HepG2 (cell line): Measurements from ENCODE around the gene C2orf80. TPM values are rescaled to one million over a fixed set of nuclear protein-coding genes. Genes with fewer than 3 reads are reported as not detected.
A peak's percentile ranks its signal among the peaks of the same experiment; 100 is the strongest.

Experiments
- CAMTA2 ChIP-seq: sonication (generic); formaldehyde crosslinking; IDR thresholded peaks from 2 replicates; pipeline ENCODE4 v1.4.0; 2020; ENCODE audit warnings: mild to moderate bottlenecking, missing genetic modification reagents, borderline replicate concordance
- FOSL2 ChIP-seq: sonication (generic); formaldehyde crosslinking; IDR thresholded peaks from 2 replicates; pipeline ENCODE4 v1.4.0; 2020; ENCODE audit warnings: missing genetic modification reagents
- GABPB1 ChIP-seq: IDR thresholded peaks from 2 replicates; pipeline ENCODE4 v1.6.1; 2016; ENCODE audit warnings: mild to moderate bottlenecking, missing genetic modification reagents, moderate library complexity, missing compliant biosample characterization
- HDAC1 ChIP-seq: sonication (generic); formaldehyde crosslinking; IDR thresholded peaks from 2 replicates; pipeline ENCODE4 v1.5.1; 2020; ENCODE audit warnings: mild to moderate bottlenecking, missing genetic modification reagents
- HNF4G ChIP-seq, 2 experiments: sonication (generic) in 1 of 2; formaldehyde crosslinking in 1 of 2; IDR thresholded peaks; 2 replicates each; pipeline versions ENCODE4 v1.4.0 to v1.6.1; 2011 to 2020; ENCODE audit warnings: borderline replicate concordance in 2 of 2, low read depth in 2 of 2, mild to moderate bottlenecking in 2 of 2, low read length in 1 of 2, missing genetic modification reagents in 1 of 2, moderate library complexity in 1 of 2
- IRF1 ChIP-seq: sonication (generic); formaldehyde crosslinking; IDR thresholded peaks from 2 replicates; pipeline ENCODE4 v1.4.0; 2020; ENCODE audit warnings: low read depth, mild to moderate bottlenecking, missing genetic modification reagents
- KLF13 ChIP-seq: sonication (generic); formaldehyde crosslinking; IDR thresholded peaks from 2 replicates; pipeline ENCODE4 v1.4.0; 2020; ENCODE audit warnings: mild to moderate bottlenecking, missing genetic modification reagents
- PCBP2 ChIP-seq: fragments of 200-400 bp; formaldehyde crosslinking; optimal IDR thresholded peaks from 2 replicates; pipeline ENCODE3; 2018; ENCODE audit warnings: low read length, low read depth; ENCODE audit not compliant: poor library complexity, severe bottlenecking
- STAG1 ChIP-seq: sonication (generic); formaldehyde crosslinking; IDR thresholded peaks from 2 replicates; pipeline ENCODE4 v1.4.0; 2020; ENCODE audit warnings: missing genetic modification reagents
- TFDP2 ChIP-seq: sonication (generic); formaldehyde crosslinking; IDR thresholded peaks from 2 replicates; pipeline ENCODE4 v1.4.0; 2020; ENCODE audit warnings: missing genetic modification reagents
- TFE3 ChIP-seq: IDR thresholded peaks from 2 replicates; pipeline ENCODE4 v1.6.1; 2016
- ZBTB14 ChIP-seq: sonication (generic); formaldehyde crosslinking; IDR thresholded peaks from 2 replicates; pipeline ENCODE4 v1.4.0; 2020; ENCODE audit warnings: missing genetic modification reagents
- ZBTB44 ChIP-seq: sonication (generic); formaldehyde crosslinking; IDR thresholded peaks from 2 replicates; pipeline ENCODE4 v1.4.0; 2020; ENCODE audit warnings: missing genetic modification reagents
- ZEB1 ChIP-seq: IDR thresholded peaks from 2 replicates; pipeline ENCODE4 v1.6.1; 2012; ENCODE audit warnings: mild to moderate bottlenecking, low read depth, inconsistent platforms; ENCODE audit not compliant: insufficient replicate concordance
- ZNF281 ChIP-seq: sonication (generic); formaldehyde crosslinking; IDR thresholded peaks from 2 replicates; pipeline ENCODE4 v1.4.0; 2020; ENCODE audit warnings: missing genetic modification reagents, borderline replicate concordance
- ZNF562 ChIP-seq: sonication (generic); formaldehyde crosslinking; IDR thresholded peaks from 2 replicates; pipeline ENCODE4 v1.8.0; 2022; ENCODE audit warnings: missing genetic modification reagents, borderline replicate concordance
- ZNF672 ChIP-seq: sonication (generic); formaldehyde crosslinking; IDR thresholded peaks from 2 replicates; pipeline ENCODE4 v1.8.1; 2022; ENCODE audit warnings: missing genetic modification reagents
- ZNF737 ChIP-seq: sonication (generic); formaldehyde crosslinking; IDR thresholded peaks from 2 replicates; pipeline ENCODE4 v1.5.0; 2020; ENCODE audit warnings: missing genetic modification reagents, mild to moderate bottlenecking, borderline replicate concordance
- polyA plus RNA-seq, 8 experiments: library from polyadenylated mRNA; depleted of rRNA in 3 of 8; stranded (reverse) in 7 of 8; unstranded in 1 of 8; fragments of >200 nt; fragmentation: Illumina TruSeq in 4 of 8; extraction: Trizol in 4 of 8; gene quantifications; 2 replicates each; pipeline versions ENCODE4 v1.2.1 to v1.2.3, GENCODE V29; 2011 to 2016; ENCODE audit warnings: low read depth in 4 of 8, missing spikeins in 1 of 8, mixed read lengths in 1 of 8; ENCODE audit not compliant: insufficient read depth in 1 of 8
- total RNA-seq, 5 experiments: library from RNA; depleted of rRNA; stranded (reverse); fragments of >200 nt; fragmentation: Illumina TruSeq; extraction: Trizol; gene quantifications; 2 replicates each; pipeline ENCODE4 v1.2.3, GENCODE V29; 2016; ENCODE audit warnings: low read depth in 1 of 5

C2orf80 gene
- total and polyA plus RNA-seq, 2 of the 13 experiments (the other 11 are each of a cell fraction or from before 2014, with no cell fraction given) = not detected

GRCh38 chr2:208175069-208175839, 14.6 kb downstream of the C2orf80 start (continued):
- no peak for TF ChIP-seq ZNF281 (CRISPR knock-in tag)
- no peak for TF ChIP-seq PCBP2
- no peak for TF ChIP-seq KLF13 (CRISPR knock-in tag)
- TF ChIP-seq HNF4G (IDR thresholded peaks at IDR 0.05; ENCODE audit: borderline replicate concordance, low read depth, low read length) = no peak
- 0 out of 2 replicates have a peak, but pooled peaks have one; percentile 31 for TF ChIP-seq HNF4G (CRISPR knock-in tag; IDR thresholded peaks at IDR 0.05; ENCODE audit: borderline replicate concordance, low read depth)
- no peak for TF ChIP-seq ZNF737 (CRISPR knock-in tag)
- 0 out of 2 replicates have a peak, but pooled peaks have one; percentile 9 for TF ChIP-seq GABPB1 (CRISPR knock-in tag)
- peak; percentile 86 for TF ChIP-seq STAG1 (CRISPR knock-in tag)
- no peak for TF ChIP-seq ZNF672 (CRISPR knock-in tag)
- no peak for TF ChIP-seq CAMTA2 (CRISPR knock-in tag)
- no peak for TF ChIP-seq HDAC1 (CRISPR knock-in tag)
- TF ChIP-seq ZBTB44 (CRISPR knock-in tag) = no peak
- TF ChIP-seq ZEB1 = no peak
- TF ChIP-seq ZBTB14 (CRISPR knock-in tag) = no peak
- no peak for TF ChIP-seq IRF1 (CRISPR knock-in tag)
- peak; percentile 48; the same call in 1 of the 2 replicates for TF ChIP-seq TFE3
- TF ChIP-seq ZNF562 (CRISPR knock-in tag) = no peak
- TF ChIP-seq TFDP2 (CRISPR knock-in tag) = 0 out of 2 replicates have a peak, but pooled peaks have one; percentile 29
- TF ChIP-seq FOSL2 (CRISPR knock-in tag) = peak; percentile 60
